Neuronal stem cell (in vitro differentiated cells): ENCODE results near the gene DARS2.
"Not testable (repeated sequence)": the region's sequence is repeated elsewhere in the genome, so short reads cannot be mapped to it uniquely, and the experiment has no call there.

Experiments
- DNase-seq: peaks from one replicate; pipeline ENCODE4 v3.0.0-alpha.2; 2013; ENCODE audit warnings: low spot score
- H2AFZ ChIP-seq: one replicate; pipeline ENCODE4 v1.6.1; 2013; ENCODE audit warnings: mild to moderate bottlenecking, low read length, inconsistent platforms
- H2AK5ac ChIP-seq: 2 replicates; pipeline ENCODE4 v1.6.1; 2013; ENCODE audit warnings: low read depth, mild to moderate bottlenecking, inconsistent platforms, low read length, moderate library complexity, mixed read lengths
- H2BK120ac ChIP-seq: 2 replicates; pipeline ENCODE4 v1.6.1; 2013; ENCODE audit warnings: low read depth, mild to moderate bottlenecking, inconsistent platforms, low read length, moderate library complexity, mixed read lengths
- H2BK12ac ChIP-seq: one replicate; pipeline ENCODE4 v1.6.1; 2013; ENCODE audit warnings: low read length, inconsistent platforms
- H2BK15ac ChIP-seq: 2 replicates; pipeline ENCODE4 v1.6.1; 2013; ENCODE audit warnings: mild to moderate bottlenecking, low read length, inconsistent platforms, mixed read lengths
- H2BK5ac ChIP-seq: one replicate; pipeline ENCODE4 v1.6.1; 2013; ENCODE audit warnings: inconsistent platforms, mild to moderate bottlenecking, low read length, moderate library complexity
- H3K14ac ChIP-seq: one replicate; pipeline ENCODE4 v1.6.1; 2013; ENCODE audit warnings: low read length, inconsistent platforms
- H3K18ac ChIP-seq: 2 replicates; pipeline ENCODE4 v1.6.1; 2013; ENCODE audit warnings: low read length, inconsistent platforms
- H3K23ac ChIP-seq: 2 replicates; pipeline ENCODE4 v1.6.1; 2013; ENCODE audit warnings: low read depth, mild to moderate bottlenecking, mixed read lengths, low read length, inconsistent platforms; ENCODE audit not compliant: poor library complexity
- H3K27ac ChIP-seq: replicated peaks from 3 replicates; pipeline ENCODE4 v1.5.1; 2013; ENCODE audit warnings: low read length, inconsistent platforms
- H3K27me3 ChIP-seq, 3 experiments: 2 replicates each; pipeline ENCODE4 v1.6.1; 2013; ENCODE audit warnings: low read length in 3 of 3, mild to moderate bottlenecking in 2 of 3, inconsistent platforms in 1 of 3, low read depth in 1 of 3, mixed read lengths in 1 of 3, moderate library complexity in 1 of 3; ENCODE audit not compliant: control insufficient read depth in 3 of 3, insufficient read depth in 3 of 3
- H3K36me3 ChIP-seq, 2 donors: replicated peaks in 1 of 2; 2 replicates each; pipeline ENCODE4 v1.6.1; 2013; ENCODE audit warnings: low read length in 2 of 2; ENCODE audit not compliant: control insufficient read depth in 2 of 2, insufficient read depth in 2 of 2
- H3K4ac ChIP-seq: 2 replicates; pipeline ENCODE4 v1.6.1; 2013; ENCODE audit warnings: inconsistent platforms, mild to moderate bottlenecking, low read length, moderate library complexity
- H3K4me1 ChIP-seq, 2 donors: 1 replicate in 1 of 2; 2 replicates in 1 of 2; pipeline ENCODE4 v1.6.1; 2013; ENCODE audit warnings: low read length in 2 of 2, low read depth in 1 of 2; ENCODE audit not compliant: control insufficient read depth in 2 of 2, insufficient read depth in 1 of 2
- H3K4me2 ChIP-seq: one replicate; pipeline ENCODE4 v1.6.1; 2013; ENCODE audit warnings: mild to moderate bottlenecking, low read length, inconsistent platforms; ENCODE audit not compliant: insufficient read depth, poor library complexity, severe bottlenecking
- H3K4me3 ChIP-seq, 2 donors: 2 replicates each; pipeline ENCODE4 v1.5.1; 2013; ENCODE audit warnings: low read length in 2 of 2, mild to moderate bottlenecking in 2 of 2, inconsistent platforms in 1 of 2, moderate library complexity in 1 of 2
- H3K79me1 ChIP-seq: one replicate; pipeline ENCODE4 v1.6.1; 2013; ENCODE audit warnings: low read depth, mild to moderate bottlenecking, inconsistent platforms, low read length, moderate library complexity
- H3K9ac ChIP-seq: one replicate; pipeline ENCODE4 v1.6.1; 2013; ENCODE audit warnings: mild to moderate bottlenecking, low read depth, low read length, inconsistent platforms; ENCODE audit not compliant: poor library complexity
- H3K9me3 ChIP-seq, 2 donors: replicated peaks in 1 of 2; 2 replicates each; pipeline versions ENCODE3 to v1.6.1; 2013; ENCODE audit warnings: low read length in 2 of 2, mild to moderate bottlenecking in 2 of 2, inconsistent platforms in 1 of 2, low read depth in 1 of 2, mixed read lengths in 1 of 2, moderate library complexity in 1 of 2; ENCODE audit not compliant: control insufficient read depth in 2 of 2, insufficient read depth in 1 of 2
- H4K8ac ChIP-seq: one replicate; pipeline ENCODE4 v1.6.1; 2013; ENCODE audit warnings: low read depth, mild to moderate bottlenecking, inconsistent platforms, low read length, moderate library complexity
- H4K91ac ChIP-seq: one replicate; pipeline ENCODE4 v1.6.1; 2013; ENCODE audit warnings: low read length, low read depth, mild to moderate bottlenecking, inconsistent platforms; ENCODE audit not compliant: poor library complexity
- WGBS, 2 donors: extraction: QIAGEN DNeasy Blood & Tissue Kit; methylation state at CpG; one replicate each; pipeline ENCODE4 v1.1.7; 2013; ENCODE audit warnings: missing lambda C conversion rate in 2 of 2, mixed read lengths in 1 of 2; ENCODE audit not compliant: insufficient read length in 2 of 2, insufficient replicate concordance in 1 of 2; ENCODE audit errors: extremely low coverage in 2 of 2; 5-methylcytosine and 5-hydroxymethylcytosine counted together

DARS2 gene

GRCh38 chr1:173871500-173871899 is 47.0 kb downstream of the DARS2 start:
- no peak overlapping the region for H3K4me2 ChIP-seq
- H2BK5ac ChIP-seq = no peak overlapping the region
- peaks cover 2% of the 10 kb centered on the region for H3K79me1 ChIP-seq
- no peak overlapping the region for H2BK12ac ChIP-seq
- no peak overlapping the region for H2BK120ac ChIP-seq
- no peaks in the 10 kb centered on the region for H3K27me3 ChIP-seq
- no peak overlapping the region for H3K27ac ChIP-seq
- no peak for DNase-seq
- H3K18ac ChIP-seq = no peak overlapping the region
- H3K36me3 ChIP-seq = peaks cover 6 to 67% of the 10 kb centered on the region in 2 donors
- no peak overlapping the region for H3K23ac ChIP-seq
- WGBS, 2 donors = no CpG with 5 or more reads among the region's 2 CpGs
- no peak overlapping the region for H2AK5ac ChIP-seq
- no peak overlapping the region for H4K91ac ChIP-seq
- no peaks in the 10 kb centered on the region for H3K9me3 ChIP-seq
- H3K9ac ChIP-seq = no peak overlapping the region
- no peak overlapping the region for H4K8ac ChIP-seq
- H3K4ac ChIP-seq = no peak overlapping the region
- peaks cover 0 to 4% of the 10 kb centered on the region in 2 donors for H3K4me1 ChIP-seq
- H2BK15ac ChIP-seq = no peak overlapping the region
- H3K14ac ChIP-seq = no peak overlapping the region
- no peak overlapping the region for H3K4me3 ChIP-seq
- H2AFZ ChIP-seq = no peak overlapping the region

GRCh38 chr1:173876732-173877131 is 52.3 kb downstream of the DARS2 start:
- no peak overlapping the region for H3K27ac ChIP-seq
- H4K91ac ChIP-seq = no peak overlapping the region
- H2BK15ac ChIP-seq = no peak overlapping the region
- DNase-seq = no peak
- H3K9ac ChIP-seq = no peak overlapping the region
- no peak overlapping the region for H3K23ac ChIP-seq
- 100% methylated on average over 3 of the region's 5 CpGs; no CpG with 5 or more reads in 1 of the 2 donors for WGBS, 2 donors
- no peak overlapping the region for H3K4me3 ChIP-seq
- H3K27me3 ChIP-seq = no peaks in the 10 kb centered on the region
- no peak overlapping the region for H2AK5ac ChIP-seq
- peaks cover 2 to 70% of the 10 kb centered on the region in 2 donors for H3K36me3 ChIP-seq
- no peaks in the 10 kb centered on the region for H3K4me1 ChIP-seq
- H4K8ac ChIP-seq = no peak overlapping the region
- H2BK120ac ChIP-seq = no peak overlapping the region
- H3K4me2 ChIP-seq = no peak overlapping the region
- H3K4ac ChIP-seq = no peak overlapping the region
- no peak overlapping the region for H2BK5ac ChIP-seq
- H2BK12ac ChIP-seq = no peak overlapping the region
- no peaks in the 10 kb centered on the region for H3K9me3 ChIP-seq
- H2AFZ ChIP-seq = no peak overlapping the region
- peaks cover 2% of the 10 kb centered on the region for H3K79me1 ChIP-seq
- H3K18ac ChIP-seq = no peak overlapping the region
- no peak overlapping the region for H3K14ac ChIP-seq

GRCh38 chr1:173878251-173878650 is 53.8 kb downstream of the DARS2 start:
- no peak overlapping the region for H4K8ac ChIP-seq
- H3K9ac ChIP-seq = no peak overlapping the region
- H3K4me3 ChIP-seq = no peak overlapping the region
- H3K27ac ChIP-seq = no peak overlapping the region
- H3K4me1 ChIP-seq = no peaks in the 10 kb centered on the region
- H2BK12ac ChIP-seq = no peak overlapping the region
- peaks cover 2% of the 10 kb centered on the region for H3K79me1 ChIP-seq
- no peak overlapping the region for H2BK15ac ChIP-seq
- H3K36me3 ChIP-seq = peaks cover 2 to 60% of the 10 kb centered on the region in 2 donors
- no peak overlapping the region for H3K4me2 ChIP-seq
- H3K18ac ChIP-seq = no peak overlapping the region
- no peak for DNase-seq
- H3K27me3 ChIP-seq = no peaks in the 10 kb centered on the region
- H3K9me3 ChIP-seq = no peaks in the 10 kb centered on the region
- no peak overlapping the region for H2AFZ ChIP-seq
- H4K91ac ChIP-seq = no peak overlapping the region
- no peak overlapping the region for H3K23ac ChIP-seq
- H2BK120ac ChIP-seq = no peak overlapping the region
- no peak overlapping the region for H2BK5ac ChIP-seq
- no peak overlapping the region for H3K4ac ChIP-seq
- H3K14ac ChIP-seq = no peak overlapping the region
- no peak overlapping the region for H2AK5ac ChIP-seq

GRCh38 chr1:173881117-173881516 is 56.6 kb downstream of the DARS2 start:
- H3K4me2 ChIP-seq, H3K14ac ChIP-seq, H3K79me1 ChIP-seq, H3K4ac ChIP-seq, H2BK15ac ChIP-seq, H4K8ac ChIP-seq, H2BK5ac ChIP-seq, H3K9ac ChIP-seq, H3K18ac ChIP-seq, H3K27ac ChIP-seq, H3K23ac ChIP-seq, H3K27me3 ChIP-seq, DNase-seq, H3K4me3 ChIP-seq, H4K91ac ChIP-seq, H2BK120ac ChIP-seq, H2BK12ac ChIP-seq, H2AFZ ChIP-seq, H2AK5ac ChIP-seq, H3K9me3 ChIP-seq, H3K4me1 ChIP-seq: not testable (repeated sequence)
- WGBS, 2 donors = no CpG with 5 or more reads among the region's 4 CpGs
- peaks cover 8 to 53% of the 10 kb centered on the region in 2 donors for H3K36me3 ChIP-seq
